HG02763 (cell line): Measurements from ENCODE around the gene ACTN3.
"Not testable (repeated sequence)": the region's sequence is repeated elsewhere in the genome, so short reads cannot be mapped to it uniquely, and the experiment has no call there.

ENCODE experiments used
- ATAC-seq: cut with Tn5 transposase; IDR thresholded peaks from one replicate; pipeline ENCODE4 v1.9.1; 2021; ENCODE audit warnings: mild to moderate bottlenecking, moderate library complexity; ENCODE audit not compliant: unreplicated experiment

Gene ACTN3

DNA sequence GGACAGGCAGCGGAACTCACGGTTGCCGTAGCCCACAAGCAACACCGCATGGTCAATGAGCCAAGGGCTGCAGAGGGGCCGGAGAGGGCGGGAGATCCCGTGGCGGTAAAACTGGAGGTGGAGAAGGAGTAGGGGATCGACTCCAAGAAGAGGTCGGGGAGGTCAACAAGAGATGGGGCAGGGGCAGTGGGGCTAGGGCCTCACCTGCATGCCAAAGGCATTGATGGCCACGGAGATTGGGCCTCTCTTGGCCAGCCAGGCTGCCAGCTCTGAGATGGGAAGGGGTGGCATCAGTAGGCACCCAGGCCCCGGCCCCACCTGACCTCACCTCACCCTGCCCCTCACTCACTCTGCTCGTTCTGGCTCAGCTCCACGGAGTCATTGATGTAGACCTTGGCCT is 17.8 kb downstream of the ACTN3 start:
- ATAC-seq: no peak

DNA sequence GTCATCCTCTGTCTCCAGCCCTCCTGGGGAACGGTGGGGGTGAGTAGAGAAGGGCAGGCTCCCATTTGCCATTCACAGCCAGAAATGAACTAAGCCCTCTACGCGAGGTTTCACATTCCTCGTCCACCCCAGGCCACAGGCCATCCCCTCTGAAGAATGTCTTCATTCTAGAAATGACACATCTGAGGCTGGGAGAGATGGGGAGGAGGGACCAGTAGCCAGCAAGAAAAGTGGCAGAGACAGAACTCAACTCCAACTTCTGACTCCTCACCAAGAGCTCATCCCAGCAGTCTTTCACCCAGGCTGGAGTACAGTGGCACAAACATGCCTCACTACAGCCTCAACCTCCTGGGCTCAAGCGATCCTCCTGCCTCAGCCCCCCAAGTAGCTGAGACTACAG is 18.3 kb downstream of the ACTN3 start:
- ATAC-seq: no peak

DNA sequence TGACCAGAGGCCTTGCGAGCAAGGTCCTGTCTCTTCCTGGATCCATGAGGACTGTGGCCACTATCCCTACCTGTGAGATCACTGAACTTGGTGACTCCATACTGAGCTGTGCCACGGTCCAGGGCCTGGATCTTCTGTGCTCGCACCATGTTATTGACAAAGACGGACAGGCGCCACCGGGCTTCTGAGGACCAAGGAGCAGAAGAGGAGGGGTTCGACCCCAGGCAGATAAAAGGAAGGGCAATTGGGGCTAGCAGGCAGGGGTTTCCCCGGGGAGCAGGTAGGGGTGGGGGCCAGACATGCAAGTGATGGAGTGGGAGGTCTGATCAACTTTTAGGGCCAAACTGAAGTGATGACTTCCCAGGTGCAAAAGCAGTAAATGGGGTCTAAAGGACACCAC is 19.5 kb downstream of the ACTN3 start:
- ATAC-seq: no peak

DNA sequence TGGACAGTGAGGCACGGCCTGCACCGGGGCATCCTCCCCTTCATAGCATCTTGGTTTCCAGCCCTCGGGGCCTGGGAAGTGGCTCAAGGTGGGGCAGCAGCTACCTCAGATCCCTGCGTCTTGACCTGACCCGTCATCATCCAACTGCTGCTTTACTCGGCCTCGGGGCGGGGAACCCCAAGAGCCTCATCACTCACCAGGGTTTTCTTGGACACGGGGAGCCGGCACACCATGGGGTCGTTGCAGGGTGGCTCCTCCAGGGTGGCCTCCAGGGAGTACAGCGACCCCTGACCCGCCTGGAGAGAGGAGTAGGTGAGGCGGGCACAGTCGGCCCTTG is 21.1 kb downstream of the ACTN3 start:
- no peak for ATAC-seq

DNA sequence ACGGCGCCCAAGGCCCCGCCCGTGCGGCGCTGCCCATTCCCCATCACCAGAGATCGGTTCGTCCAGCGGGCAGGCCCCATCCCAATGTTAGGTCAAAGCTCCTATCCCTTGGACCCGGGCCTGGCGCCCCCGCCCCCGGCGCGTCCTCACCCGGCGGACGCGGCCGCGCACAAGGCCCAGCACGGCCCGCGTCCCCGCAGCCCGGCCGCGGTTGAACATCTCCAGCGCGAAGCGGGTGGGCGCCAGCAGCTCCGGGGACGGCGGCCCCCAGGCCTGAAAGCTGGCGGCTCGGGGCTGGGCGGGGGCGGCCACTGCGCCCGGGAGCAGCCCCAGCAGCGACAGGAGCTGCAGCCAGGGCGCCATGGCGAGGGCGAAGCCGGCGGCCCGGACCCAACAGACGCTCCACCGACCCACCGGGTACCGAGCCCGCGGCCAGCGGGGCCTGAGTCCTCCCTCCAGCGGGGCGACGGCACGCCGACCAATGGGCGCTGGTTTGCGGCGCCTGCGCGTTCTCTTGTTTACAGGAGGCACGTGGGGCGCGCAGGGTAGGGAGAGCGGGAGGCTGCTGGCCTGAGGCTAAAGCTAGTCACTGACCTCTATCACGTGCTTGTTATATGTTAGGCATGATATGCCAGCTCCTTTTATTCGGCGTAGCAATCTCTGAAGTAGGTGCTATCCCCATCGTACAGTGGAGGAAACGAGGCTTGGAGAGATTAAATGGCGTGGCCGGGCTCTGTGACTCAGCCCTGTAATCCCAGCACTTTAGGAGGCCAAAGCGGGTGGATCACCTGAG is 21.6 kb downstream of the ACTN3 start, which contains the start of gene CTSF:
Gene CTSF, minus strand, starts transcription at position 483 of the 793 bp plus-strand sequence. Its CDS starts 120 bp downstream, at position 363.
- no peak for ATAC-seq

DNA sequence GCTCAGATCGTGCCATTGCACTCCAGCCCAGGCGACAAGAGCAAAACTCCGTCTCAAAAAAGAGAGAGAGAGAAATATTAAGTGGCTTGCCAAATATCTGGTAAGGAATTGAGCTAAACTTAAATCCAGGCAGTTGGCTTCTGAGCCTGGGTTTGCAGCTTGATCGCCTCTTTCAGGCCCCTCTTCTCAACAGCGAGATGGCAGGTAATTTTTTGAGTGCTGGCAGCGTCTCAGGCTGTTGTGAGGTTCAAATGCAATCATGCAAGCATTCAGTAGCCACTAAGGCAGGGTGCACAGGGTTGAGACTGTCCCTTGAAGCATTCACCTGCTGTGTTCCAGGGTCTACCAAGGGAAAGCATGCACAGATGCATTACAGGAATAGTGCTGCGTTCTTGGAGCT is 22.4 kb downstream of the ACTN3 start:
- ATAC-seq: no peak

DNA sequence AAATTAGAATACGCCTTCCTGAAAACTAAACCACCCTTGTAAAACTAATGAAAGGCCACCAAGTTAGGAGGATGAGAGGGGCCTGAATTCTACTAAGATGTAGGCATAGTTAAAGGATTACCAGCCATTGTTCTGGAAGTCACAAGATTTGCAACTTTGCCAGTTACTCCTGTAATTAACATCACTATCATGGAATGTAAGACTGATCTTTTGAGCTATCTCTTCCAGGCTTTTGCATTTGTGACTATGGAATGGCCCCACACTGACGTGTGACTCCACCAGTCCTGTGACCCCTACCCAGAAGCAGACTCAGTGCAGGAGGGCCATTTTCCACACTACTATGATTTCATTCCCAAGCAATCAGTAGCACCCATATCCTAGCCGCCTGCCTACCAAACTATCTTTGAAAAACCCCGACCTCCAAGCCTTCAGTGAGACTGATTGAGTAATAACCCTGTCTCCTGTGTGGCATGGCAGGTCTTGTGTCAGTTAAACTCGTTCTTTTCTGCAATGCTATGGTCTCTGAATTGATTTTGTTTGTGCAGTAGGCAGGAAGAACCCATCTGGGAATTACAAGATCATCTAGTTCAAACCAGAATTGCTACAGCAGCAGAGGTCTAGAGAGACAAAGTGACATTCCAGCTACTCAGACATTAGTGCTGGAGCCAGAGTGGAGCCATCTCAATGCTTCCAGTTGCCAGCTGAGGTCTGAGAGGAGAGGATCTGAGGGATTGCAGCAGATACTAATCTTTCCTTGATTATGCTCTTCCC is 23.6 kb downstream of the ACTN3 start:
- no peak for ATAC-seq

DNA sequence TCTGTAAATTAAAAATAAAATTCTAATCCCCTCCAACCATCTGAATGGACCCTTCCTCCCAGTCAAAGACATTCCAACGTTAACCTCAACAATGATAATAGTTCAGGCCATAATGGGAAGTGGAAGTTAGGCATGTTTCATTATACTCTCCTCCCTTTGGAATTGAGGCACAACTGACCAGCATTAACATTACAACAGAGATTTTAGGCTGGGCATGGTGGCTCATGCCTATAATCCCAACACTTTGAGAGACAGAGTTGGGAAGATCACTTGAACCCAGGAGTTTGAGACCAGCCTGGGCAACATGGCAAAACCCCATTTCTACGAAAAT is 24.1 kb downstream of the ACTN3 start:
- no peak for ATAC-seq

DNA sequence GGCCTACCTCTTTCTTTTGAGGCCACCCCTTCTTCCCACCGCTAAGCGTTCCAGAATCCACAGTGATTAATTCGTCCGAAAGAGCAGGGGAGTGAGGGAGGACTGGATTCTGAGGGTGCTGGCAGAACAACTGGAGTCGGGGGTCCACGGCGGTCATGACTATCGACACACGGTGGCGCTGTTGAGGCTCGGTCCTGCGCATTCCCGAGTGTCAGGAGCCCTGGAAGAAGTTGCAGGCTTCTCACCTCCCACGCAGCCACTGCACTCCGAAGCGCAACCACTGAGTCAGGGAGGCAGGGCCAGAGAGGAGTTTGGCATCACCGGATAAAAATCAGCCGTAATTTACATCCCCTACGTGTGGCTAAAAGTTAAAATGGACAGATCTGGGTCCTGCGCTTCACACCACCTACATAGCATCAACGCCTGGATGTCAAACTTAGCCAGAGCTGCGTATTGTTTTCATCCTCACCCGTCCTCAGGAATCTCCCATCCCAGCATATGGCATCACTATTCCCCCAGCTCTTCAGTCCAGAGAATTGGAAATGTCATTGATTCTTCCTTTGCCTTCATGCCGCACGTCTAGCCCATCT is 32.4 kb downstream of the ACTN3 start:
- ATAC-seq: no peak

DNA sequence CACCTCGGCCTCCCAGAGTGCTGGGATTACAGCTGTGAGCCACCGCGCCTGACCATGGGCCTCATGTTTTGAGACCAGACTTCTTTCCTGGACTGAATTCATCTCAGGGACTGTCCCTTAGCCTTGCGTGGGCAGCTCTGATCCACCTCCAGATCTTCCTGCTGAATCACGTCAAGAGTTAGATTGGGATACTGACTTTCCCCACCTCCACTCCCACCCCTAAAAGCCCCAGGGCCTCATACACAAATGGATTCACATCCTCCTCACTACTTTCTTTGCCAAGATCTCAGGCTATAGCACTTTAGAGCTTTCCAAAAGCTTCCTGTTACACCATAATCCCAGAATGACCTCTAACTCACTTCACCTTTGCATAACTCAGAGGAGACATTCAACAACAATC is 34.1 kb downstream of the ACTN3 start:
- ATAC-seq: no peak

DNA sequence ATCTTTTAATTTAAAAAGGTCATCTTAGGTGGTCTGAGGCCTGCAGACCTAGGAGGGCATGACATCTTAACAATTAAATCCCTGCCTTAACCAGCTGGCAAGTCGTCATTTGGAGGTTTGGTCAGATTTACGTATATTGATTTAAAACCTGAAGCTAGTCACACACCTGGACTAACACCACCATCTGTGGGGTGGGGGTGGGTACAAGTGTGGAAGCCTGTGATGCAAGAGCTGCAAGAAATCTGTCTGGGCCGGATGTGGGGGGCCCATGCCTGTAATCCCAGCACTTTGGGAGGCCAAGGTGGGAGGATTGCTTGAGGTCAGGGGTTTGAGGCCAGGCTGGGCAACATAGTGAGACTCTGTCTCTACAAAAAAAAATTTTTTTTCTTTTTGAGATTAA is 34.6 kb downstream of the ACTN3 start:
- no peak for ATAC-seq

DNA sequence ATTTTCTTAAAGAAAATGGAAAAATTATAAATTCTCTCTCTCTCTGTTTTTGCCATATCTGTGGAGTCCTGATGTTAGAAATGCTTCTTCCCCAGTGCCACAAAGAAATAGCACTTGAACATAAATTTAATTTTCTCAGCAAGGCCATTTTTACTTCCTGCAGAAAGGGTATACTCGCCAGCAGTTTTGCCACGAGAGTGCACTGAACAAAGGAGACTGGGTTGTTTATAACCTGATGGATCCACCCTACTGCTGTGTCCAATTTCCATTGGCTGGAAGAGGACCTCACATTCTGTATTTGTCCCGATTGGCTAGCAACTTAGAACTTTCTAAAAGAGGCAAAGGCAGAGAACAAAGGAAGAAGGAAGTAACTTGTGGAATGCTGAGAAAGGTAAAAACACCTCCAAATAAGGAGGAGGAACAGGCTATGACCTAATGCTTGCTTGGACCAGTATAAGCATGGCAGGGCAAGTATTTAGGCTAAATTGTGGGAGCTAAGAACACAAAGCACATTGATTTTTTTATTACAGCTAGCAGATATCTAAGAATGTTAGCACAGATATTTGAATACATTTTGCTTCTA is 36.0 kb downstream of the ACTN3 start:
- not testable (repeated sequence) for ATAC-seq

DNA sequence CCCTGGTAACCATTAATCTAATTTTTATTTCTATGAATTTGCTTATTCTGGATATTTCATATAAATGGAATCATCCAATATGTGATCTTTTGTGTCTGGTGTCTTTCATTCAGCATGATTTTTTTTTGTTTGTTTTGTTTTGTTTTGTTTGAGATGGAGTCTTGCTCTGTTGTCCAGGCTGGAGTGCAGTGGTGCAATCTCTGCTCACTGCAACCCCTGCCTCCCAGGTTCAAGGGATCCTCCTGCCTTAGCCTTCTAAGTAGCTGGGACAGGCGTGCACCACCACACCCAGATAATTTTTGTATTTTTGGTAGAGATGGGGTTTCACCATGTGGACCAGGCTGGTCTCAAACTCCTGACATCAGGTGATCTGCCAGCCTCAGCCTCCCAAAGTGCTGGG is 38.7 kb downstream of the ACTN3 start:
- ATAC-seq: not testable (repeated sequence)

DNA sequence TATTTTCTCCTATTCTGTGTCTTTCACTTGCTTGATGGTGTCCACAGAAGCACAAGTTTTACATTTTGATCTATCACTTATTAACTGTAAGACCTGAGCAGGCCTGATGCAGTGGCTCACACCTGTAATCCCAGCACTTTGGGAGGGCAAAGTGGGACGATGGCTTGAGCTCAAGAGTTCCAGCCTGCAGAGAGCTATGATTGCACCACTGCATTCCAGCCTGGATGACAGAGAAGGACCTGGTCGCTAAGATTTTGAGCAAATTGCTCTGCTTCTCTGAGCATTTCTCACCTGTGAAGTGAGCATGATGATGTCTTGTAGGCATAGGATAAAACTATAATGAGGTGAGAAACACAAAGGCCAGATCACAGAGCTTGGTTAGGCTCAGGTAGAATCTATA is 39.4 kb downstream of the ACTN3 start:
- no peak for ATAC-seq

DNA sequence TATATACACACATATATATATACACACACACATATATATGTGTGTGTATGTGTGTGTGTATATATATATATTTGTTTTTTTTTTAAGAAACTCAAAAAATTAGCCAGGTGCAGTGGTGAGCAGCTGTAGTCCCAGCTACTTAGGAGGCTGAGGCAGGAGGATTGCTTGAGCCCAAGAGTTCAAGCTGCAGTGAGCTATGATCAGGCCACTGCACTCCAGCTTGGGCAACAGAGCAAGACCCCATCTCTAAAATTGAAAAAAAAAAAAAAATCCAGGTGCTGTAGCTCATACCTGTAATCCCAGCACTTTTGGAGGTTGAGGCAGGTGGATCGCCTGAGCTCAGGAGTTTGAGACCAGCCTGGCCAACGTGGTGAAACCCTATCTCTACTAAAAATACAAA is 42.6 kb downstream of the ACTN3 start:
- ATAC-seq: not testable (repeated sequence)

DNA sequence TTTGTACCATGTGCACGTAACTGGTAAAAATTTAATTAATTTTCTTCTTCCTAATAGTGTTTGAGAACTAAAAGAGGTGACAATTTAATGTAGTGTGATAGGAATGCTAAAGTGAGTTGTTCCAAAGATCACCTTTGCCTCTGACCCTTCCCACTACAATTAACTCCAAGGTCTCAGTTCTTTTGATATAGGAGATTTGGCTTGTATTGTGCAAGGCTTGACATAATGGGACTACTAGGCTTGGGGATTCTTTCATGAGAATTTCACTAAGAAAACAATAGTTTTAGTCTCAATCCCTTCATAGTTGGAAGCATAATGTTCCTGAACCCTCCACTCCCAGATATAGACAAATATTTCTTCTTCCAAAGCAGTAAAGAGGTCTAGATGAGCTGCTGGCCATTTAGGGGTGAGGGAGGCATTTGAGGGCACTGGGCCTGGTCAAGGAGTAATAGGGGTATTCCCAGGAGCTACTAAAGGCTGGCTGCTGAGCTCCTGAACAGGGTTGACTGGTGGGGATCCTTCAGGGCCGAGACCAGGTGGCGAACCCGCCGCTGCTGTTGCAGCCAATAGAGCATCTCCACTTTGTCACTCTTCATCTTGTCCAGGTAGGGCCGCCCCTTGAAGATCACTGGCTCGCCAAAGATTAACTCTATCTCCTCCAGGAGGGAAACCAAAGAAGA is 43.4 kb downstream of the ACTN3 start:
- ATAC-seq: no peak

DNA sequence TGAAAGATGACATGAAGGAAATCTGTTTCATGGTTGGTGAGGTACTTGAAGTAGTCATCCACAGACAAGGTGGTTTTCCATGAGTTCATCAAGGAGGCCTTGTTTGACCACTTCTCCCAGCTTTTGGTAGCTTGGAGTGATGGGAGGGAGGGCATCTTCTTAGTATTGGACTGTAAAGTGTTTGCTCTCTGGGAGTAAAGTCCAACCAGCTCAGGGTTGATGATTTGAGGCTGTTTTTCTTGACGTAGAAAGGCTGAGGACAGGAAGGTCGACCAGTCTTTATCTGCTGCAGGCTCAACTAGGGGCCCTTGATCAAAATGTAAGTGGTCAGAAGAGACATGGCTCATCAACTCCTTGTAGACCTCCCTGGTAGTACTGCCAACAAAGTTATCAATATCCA is 44.5 kb downstream of the ACTN3 start:
- no peak for ATAC-seq

DNA sequence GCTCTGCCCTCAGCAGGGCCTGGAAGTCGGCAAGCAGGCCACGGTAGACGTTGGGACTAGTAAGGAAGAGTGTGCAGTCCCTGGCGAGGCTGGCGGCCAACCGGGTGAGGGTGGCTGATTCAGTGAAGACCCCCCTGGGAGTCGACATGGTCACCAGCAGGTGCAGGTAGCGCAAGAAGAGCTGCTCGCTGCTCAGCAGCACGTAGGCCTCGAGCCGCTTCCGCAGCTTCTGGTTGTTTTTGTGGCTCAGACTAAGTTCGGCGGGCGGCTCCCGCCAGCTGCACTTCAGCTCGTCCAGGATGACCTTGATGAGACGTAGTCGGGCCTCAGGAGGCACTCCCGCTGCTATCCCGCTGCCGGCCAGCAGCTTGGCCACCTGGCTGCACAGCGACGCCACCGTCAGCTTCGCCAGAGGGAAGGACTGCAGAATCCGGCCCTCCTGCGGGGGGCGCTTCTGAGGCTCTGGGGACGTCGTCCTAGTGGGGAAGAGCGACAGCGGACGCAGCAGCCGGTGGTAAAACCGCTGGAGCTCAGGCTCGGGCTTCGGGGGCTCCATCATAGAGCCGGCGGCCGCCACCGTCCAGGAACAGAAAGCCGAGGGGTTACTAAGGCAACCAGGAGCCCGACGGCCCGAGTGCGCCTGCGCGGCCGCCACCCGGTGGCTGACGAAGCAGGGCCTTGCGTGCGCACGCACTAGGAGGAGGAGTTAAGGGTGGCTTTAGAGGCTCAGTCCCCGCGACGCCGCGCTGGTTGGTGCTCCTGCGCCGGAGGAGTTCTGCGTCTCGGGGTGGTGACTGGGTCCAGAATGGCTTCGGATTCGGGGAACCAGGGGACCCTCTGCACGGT is 46.0 kb downstream of the ACTN3 start, which contains the start of the genes CCDC87 and CCS:
Gene CCDC87, minus strand, starts transcription at position 607 of the 846 bp plus-strand sequence. Its CDS starts 48 bp downstream, at position 559.
Gene CCS, plus strand, starts transcription at position 729 of the 846 bp plus-strand sequence. Its CDS starts 77 bp downstream, at position 806.
- peak; percentile 95 for ATAC-seq

DNA sequence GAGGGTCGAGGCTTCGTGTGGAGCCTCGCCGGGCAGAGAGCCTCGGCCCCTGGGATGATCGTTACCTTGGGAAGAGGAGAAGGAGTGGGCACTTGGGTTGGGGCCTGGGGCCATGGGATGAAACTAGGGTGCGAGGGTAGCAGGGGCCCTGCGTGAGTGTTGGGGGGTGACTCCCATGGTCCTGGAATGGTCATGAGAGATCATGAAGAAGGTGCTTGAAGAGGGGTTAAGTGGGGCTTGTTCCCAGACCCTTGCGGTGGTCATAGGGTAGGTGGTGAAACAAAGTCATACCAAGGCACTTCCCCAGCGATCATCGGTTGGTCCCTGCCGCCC is 46.6 kb downstream of the ACTN3 start:
- peak; percentile 13 for ATAC-seq

DNA sequence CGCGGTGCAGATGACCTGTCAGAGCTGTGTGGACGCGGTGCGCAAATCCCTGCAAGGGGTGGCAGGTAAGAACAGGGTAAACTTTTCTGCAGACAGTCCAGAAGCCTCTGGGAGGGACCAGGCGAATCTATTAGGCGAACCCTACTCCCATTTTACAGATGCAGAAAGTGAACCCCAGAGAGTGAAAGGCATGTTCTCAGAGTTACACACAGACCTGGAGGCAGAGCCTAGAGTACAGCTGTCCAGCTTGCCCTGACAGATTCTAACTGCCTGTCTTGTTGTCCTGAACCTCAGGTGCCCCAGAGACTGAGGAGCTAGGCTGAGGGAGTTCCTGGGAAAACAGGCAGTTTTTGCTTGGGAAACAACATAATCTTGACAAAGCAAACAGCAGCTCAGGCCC is 46.9 kb downstream of the ACTN3 start:
- ATAC-seq: no peak
